ENCODE results near the gene SH3BGRL3.
A peak's percentile ranks its signal among the peaks of the same experiment; 100 is the strongest.

Gene SH3BGRL3

GRCh38 chr1:26277719-26278118 lies 2.2 kb upstream of the SH3BGRL3 start:
- no peak for DNase-seq (ENCODE audit: low read depth)

- no peak for DNase-seq (ENCODE audit: low read depth)
Measured at GRCh38 chr1:26278303-26278702, 1.6 kb upstream of the SH3BGRL3 start.

GRCh38 chr1:26278724-26279455 lies 996 bp upstream of the SH3BGRL3 start:
- no peak for DNase-seq (ENCODE audit: low read depth)

- DNase-seq (ENCODE audit: low read depth): no peak
Measured at GRCh38 chr1:26280333-26281042, 602 bp downstream of the SH3BGRL3 start.

GRCh38 chr1:26281091-26281958 lies 1.4 kb downstream of the SH3BGRL3 start:
- DNase-seq (ENCODE audit: low read depth): no peak

GRCh38 chr1:26281971-26282370 lies 2.1 kb downstream of the SH3BGRL3 start:
- no peak for DNase-seq (ENCODE audit: low read depth)

- DNase-seq (ENCODE audit: low read depth): no peak
Measured at GRCh38 chr1:26282401-26282918, 2.6 kb downstream of the SH3BGRL3 start.

- DNase-seq (ENCODE audit: low read depth): no peak
Measured at GRCh38 chr1:26283279-26283853, 3.5 kb downstream of the SH3BGRL3 start.

GRCh38 chr1:26283871-26284596 lies 4.1 kb downstream of the SH3BGRL3 start:
- no peak for DNase-seq (ENCODE audit: low read depth)

- DNase-seq (ENCODE audit: low read depth): peak; percentile 93
Measured at GRCh38 chr1:26284597-26285347, 4.9 kb downstream of the SH3BGRL3 start.

- DNase-seq (ENCODE audit: low read depth): no peak
Measured at GRCh38 chr1:26285366-26286063, 5.6 kb downstream of the SH3BGRL3 start.

- DNase-seq (ENCODE audit: low read depth): no peak
Measured at GRCh38 chr1:26286064-26286416, 6.2 kb downstream of the SH3BGRL3 start.

GRCh38 chr1:26287033-26287711 lies 7.3 kb downstream of the SH3BGRL3 start:
- DNase-seq (ENCODE audit: low read depth): no peak

GRCh38 chr1:26287811-26288210 lies 7.9 kb downstream of the SH3BGRL3 start:
- DNase-seq (ENCODE audit: low read depth): no peak

- peak; percentile 54 for DNase-seq (ENCODE audit: low read depth)
Measured at GRCh38 chr1:26288311-26288941, 8.5 kb downstream of the SH3BGRL3 start.

GRCh38 chr1:26289158-26290059 lies 9.5 kb downstream of the SH3BGRL3 start:
- no peak for DNase-seq (ENCODE audit: low read depth)

- no peak for DNase-seq (ENCODE audit: low read depth)
Measured at GRCh38 chr1:26290122-26290881, 10.4 kb downstream of the SH3BGRL3 start.
